Skin epidermis (tissue), 12 donors: ENCODE data around the gene MPRIP.
"Not testable (repeated sequence)": the region's sequence is repeated elsewhere in the genome, so short reads cannot be mapped to it uniquely, and the experiment has no call there.

Source experiments
- H3K27ac ChIP-seq, 21 experiments: fragments of 200-600 bp; sonication (generic) in 11 of 21; one replicate each; pipeline ENCODE4 v1.5.0; 2020; ENCODE audit warnings: mild to moderate bottlenecking in 3 of 21, inconsistent platforms in 2 of 21, moderate library complexity in 2 of 21
- H3K4me3 ChIP-seq, 7 experiments: fragments of 200-600 bp; sonication (generic) in 2 of 7; one replicate each; pipeline ENCODE4 v1.5.0; 2020; ENCODE audit warnings: inconsistent platforms in 2 of 7, mild to moderate bottlenecking in 2 of 7, moderate library complexity in 1 of 7

The MPRIP gene

GRCh38 chr17:17010545-17011034 lies 31.7 kb upstream of the MPRIP start:
- H3K4me3 ChIP-seq, H3K27ac ChIP-seq: not testable (repeated sequence)

GRCh38 chr17:17011043-17011907 lies 31.0 kb upstream of the MPRIP start:
- H3K27ac ChIP-seq, result not testable (repeated sequence)

DNA sequence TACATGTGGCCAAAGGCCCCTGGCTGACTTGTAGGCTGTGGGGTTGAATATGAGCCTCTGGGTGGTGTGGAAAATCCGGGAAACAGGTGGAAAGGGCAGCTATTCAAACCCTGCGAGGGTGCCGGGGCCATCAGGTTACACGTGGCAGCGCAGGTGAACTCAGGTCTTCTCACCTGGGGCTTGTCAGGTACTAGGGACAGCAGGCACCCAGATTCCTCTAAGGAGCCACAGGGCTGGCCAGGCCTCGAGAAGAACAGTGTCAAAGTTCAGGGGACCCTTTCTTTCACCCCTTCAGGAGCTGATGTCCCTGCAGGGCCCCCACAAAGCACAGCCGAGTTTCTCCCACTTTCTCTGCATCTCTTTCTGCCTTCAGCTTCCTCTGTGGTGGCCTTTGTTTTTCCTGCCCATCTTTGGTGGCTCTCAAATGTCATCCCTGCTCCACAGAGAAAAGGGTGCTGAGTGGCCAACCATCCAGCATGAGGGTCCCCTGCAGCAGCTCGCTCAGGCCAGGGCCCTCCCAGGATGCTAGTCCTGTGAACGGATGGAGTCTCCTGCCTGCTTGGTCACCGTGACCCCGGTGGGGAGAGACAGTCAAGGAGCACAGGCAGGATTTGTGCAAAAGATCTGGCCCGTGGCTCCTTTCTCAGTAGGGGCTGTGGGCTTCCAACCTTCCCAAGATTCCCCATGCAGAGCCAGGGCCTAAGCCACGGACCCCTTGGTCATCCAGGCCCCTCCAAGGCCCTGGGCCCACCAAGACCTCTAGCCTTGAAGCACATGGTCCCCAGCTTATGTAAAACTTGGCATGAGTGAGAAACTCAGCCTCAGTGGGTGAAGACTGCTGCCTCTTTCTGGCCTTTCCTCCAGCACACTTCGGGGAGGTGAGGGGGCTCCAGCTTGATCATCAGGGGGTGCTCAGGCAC lies 28.2 kb upstream of the MPRIP start:
- peak overlapping the region in 2 of 21 experiments; percentile 7 to 15 for H3K27ac ChIP-seq
- not testable (repeated sequence) for H3K4me3 ChIP-seq

More at GRCh38 chr17:17011043-17011907, 31.0 kb upstream of the MPRIP start:
- not testable (repeated sequence) for H3K4me3 ChIP-seq

DNA sequence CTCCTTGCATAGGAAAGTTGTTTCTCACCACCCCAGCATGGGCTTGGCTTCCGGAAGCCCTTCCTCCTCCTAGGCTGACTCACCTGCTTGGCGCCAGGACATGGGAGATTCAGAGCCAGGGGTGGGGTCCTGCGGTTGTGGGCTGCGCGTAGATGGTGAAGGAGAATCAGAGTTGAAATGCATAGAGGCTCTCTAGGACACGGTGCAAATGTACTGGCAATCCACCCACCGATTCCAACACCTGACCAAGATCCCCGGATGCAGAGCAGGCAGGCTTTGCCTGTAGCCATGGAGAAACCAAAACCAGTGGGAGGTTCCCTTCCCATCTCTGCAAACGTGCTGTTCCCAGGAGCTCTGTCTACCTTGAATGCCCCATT lies 27.5 kb upstream of the MPRIP start:
- H3K27ac ChIP-seq, result peak overlapping the region in 3 of 21 experiments; percentile 7 to 25 (median 15)
- not testable (repeated sequence) for H3K4me3 ChIP-seq

GRCh38 chr17:17015230-17015629 lies 27.0 kb upstream of the MPRIP start:
- no peak overlapping the region for H3K4me3 ChIP-seq
- H3K27ac ChIP-seq, result peak overlapping the region in 2 of 21 experiments; percentile 7 to 25

DNA sequence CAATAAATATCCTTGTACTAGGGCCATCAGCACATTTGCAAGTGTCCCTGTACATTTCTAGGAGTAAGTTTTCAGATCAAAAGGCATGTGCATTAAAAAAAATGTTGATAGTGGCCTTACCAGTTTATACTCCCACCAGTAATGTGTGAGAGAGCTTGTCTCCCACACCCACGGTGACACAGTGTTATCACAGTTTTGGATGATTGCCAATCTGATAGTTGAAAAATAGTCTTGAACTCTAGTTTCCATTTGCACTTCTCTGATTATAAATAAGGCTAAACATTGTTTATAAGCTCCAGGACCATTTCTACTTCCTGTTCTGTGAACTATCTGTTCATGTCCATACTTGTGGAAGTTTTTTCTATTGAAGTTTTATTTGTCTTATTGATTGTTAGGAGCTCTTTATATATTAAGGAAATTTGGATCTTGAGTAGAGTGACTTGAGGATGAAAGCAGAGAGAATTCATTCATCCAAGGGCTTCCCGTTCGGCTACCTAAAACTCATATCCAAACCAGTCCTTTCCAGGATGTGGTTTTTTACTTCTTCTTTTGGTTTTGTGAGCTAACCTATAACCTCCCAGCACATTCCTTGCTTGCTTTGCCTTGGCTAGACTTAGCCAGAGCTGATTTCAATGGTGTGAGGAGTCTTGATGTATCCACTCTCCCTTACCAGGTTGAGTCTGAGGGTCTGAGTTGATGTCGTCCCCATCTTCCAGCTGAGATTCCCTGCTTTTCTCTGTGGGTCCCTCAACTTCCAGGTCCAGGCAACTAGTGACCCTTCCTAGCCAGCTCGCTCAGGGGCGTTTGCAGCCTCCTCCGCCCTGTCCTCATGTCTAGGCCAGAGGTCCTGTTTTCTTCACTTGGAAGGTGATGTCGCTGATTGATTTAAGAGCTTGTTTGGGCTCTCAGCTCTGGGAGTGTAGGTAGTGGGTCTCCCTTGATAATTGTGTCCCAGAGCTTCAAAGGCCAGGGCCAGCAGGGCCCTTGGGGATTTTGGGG lies 25.8 kb upstream of the MPRIP start:
- not testable (repeated sequence) for H3K27ac ChIP-seq, H3K4me3 ChIP-seq

DNA sequence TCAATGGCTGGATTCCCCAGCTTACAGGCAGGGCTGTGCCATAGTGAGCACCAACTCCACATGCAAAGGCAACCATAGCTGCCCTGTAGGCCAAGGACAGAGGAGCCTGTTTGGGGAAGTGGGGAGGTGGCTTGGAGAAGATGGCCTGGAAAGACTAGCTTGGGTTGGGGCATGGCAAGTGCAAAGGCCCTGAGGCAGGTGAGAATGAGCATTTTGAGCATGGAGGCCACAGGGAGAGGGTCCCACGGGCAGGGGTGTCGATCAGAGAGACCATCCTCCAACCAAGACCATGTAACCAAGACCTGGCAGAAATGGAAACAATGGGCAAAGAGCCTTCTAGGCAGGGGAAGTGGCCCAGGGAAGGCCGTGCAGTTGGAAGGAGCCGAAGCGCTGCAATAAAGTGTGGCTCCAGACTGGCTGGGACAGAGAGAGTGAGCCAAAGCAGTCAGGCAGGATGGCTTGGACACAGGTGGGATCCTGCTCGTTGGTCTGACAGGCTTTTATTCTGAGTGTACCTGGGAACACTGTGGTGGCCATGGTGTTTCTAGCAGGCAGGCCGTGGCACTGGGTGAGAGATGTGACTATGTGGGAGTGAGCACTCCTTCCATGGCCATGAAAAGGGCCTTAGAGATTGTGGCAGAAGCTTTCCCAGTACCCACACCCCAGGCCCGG lies 24.8 kb upstream of the MPRIP start:
- no peak overlapping the region for H3K27ac ChIP-seq

DNA sequence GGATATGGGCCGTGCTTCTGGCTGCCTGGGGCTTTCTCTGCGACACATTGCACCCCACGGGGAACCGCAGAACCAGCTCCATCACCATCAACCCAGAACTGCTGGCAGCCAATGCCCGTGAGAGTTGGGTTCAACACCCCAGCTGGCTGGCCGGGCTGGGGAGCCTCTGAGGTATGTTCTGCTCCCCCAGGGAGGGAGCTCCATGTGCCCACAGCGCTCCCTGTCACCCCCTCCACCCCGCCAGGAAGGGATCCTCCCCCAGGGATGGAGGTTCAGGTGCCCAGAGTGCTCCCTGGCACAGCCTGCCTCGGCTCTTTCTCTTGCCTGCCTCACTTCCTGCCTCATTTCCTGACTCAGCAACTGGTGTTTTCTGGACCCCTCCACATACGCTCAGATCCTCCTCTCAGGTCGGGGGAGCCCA lies 24.2 kb upstream of the MPRIP start:
- no peak overlapping the region for H3K27ac ChIP-seq
- H3K4me3 ChIP-seq, result no peak overlapping the region

More for the DNA sequence above, 24.8 kb upstream of the MPRIP start:
- no peak overlapping the region for H3K4me3 ChIP-seq

- Histone ChIP-seq H3K27ac (peak overlapping the region in 4 of 21 experiments; percentile 1 to 39 (median 22)), H3K4me3 (no peak overlapping the region)
Observed at GRCh38 chr17:17018612-17019429, 23.4 kb upstream of the MPRIP start.

GRCh38 chr17:17019430-17019762 lies 22.9 kb upstream of the MPRIP start:
- H3K4me3 ChIP-seq, result no peak overlapping the region
- H3K27ac ChIP-seq, result no peak overlapping the region

DNA sequence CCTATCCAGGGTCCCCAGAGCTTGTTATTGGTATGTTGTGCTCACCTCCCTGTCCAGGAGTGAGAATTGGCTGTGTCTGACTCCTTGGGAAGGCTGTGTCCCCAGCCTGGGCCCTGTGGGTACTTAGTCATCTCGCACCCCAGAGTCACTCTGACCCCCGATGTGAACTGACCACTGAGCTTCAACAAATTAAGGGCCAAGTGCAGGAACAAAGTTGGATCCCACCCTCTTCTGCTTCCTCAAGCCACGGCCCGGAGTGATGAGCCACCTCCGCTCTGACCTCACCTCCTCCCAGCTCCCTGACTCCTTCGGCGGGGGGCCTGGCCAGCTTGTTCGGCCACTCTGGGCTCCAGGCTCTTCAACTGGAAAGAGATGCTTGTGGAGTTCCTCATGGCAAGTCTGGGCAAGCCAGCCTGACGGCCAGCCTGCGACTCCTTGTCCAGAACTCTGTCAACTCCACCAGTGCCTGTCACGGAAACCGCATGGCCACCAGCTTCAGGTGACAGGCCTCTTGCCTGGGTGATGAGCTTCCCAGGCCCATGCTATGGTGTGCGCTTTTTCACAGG lies 22.3 kb upstream of the MPRIP start:
- H3K4me3 ChIP-seq, result no peak overlapping the region
- peak overlapping the region in 2 of 21 experiments; percentile 46 to 82 for H3K27ac ChIP-seq

- peak overlapping the region in 8 of 21 experiments; percentile 1 to 82 (median 49) for H3K27ac ChIP-seq
- no peak overlapping the region for H3K4me3 ChIP-seq
Observed at GRCh38 chr17:17020821-17021193, 21.4 kb upstream of the MPRIP start.

- peak overlapping the region in 8 of 21 experiments; percentile 1 to 82 (median 62) for H3K27ac ChIP-seq
- no peak overlapping the region for H3K4me3 ChIP-seq
Observed at GRCh38 chr17:17021194-17021863, 20.9 kb upstream of the MPRIP start.

DNA sequence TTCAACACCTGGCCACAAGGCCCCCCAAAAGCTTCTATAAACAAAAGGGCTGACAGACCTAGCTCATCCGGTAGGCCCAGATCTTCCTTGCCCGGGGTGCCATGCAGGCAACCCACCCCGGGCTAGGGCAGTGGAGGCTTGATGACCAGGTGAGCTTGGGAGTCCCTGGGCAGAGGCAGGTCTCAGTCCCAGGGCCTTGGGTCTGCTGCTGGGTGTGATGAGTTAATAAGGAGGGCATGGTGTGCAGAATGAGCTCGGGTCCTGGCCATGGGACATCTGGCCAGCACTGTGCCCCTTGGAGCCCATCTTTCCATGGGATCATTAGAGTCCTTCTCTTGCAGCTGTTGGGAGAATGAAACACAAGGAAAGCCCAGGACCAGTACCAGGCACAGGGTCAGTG lies 20.2 kb upstream of the MPRIP start:
- H3K4me3 ChIP-seq, result no peak overlapping the region
- H3K27ac ChIP-seq, result peak overlapping the region in 7 of 21 experiments; percentile 38 to 82 (median 61)

DNA sequence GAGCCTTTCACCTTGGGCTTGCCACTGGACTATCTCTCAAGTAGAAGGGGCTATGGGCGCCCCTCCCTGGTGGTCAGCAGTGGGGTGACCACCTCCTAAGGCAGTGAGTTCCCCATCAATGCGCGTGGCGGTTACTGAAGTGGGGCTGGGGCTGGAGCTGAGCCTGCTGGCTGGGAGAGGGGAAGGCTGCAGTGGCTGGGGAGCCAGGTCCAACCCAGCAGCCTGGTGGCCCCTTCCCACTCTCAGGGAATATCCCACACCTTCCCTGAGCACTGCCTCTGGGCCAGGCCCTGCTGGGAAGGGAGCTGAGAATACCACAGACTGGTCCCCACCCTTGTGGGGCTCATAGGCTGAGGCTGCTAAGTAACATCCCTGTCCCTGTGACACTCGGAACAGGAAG lies 19.8 kb upstream of the MPRIP start:
- H3K4me3 ChIP-seq, result no peak overlapping the region
- peak overlapping the region in 7 of 21 experiments; percentile 38 to 82 (median 61) for H3K27ac ChIP-seq

DNA sequence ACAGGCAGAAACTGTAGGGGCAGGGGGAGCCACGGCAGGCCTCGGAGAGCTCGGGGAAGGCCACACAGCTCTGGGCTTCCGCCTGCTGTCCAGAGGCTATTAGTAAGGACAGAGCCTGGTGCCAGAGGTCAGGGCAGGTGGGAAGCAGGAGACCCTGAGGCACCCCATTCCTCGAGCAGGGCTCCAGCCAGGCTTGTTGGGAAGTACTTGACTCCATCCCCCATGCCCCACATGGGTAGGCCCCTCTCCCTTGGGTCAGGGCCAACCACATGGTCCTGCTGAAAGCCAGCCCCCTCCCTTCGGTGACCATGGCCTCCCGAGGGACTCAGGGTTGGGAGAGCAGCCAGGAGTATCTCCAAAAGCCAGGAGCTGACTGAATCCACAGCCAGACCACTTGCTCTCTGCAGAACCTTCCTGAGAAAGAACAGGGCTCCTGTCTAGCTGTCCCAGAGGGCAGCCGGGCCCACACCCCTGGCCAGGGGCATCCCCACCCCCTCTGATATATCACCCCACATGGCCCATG lies 17.4 kb upstream of the MPRIP start:
- Histone ChIP-seq H3K4me3 (no peak overlapping the region), H3K27ac (peak overlapping the region in 1 of 21 experiments; percentile 21)

DNA sequence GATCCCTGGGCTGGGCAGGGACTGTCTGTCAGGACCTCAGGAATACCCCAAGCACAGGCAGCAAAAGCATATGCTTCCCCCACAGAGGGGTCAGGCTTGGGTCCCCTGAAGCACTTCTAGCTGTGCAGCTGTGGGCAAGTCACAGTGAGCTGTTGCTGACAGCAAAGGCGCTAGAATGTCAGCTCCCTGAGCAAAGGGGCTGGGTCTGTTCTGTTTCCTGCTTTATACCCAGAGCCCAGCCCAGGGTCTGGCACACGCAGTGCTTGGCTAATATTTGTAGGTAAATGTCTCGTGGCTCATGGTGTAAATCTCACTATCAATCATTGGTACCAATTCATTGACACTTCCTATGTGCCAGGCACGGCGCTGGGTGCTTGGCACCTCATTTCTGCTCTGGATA lies 16.6 kb upstream of the MPRIP start:
- peak overlapping the region in 1 of 21 experiments; percentile 21 for H3K27ac ChIP-seq
- H3K4me3 ChIP-seq, result no peak overlapping the region
